ENCODE data around the gene E2F8.

The E2F8 gene

GRCh38 chr11:19199771-19200170 lies 41.0 kb downstream of the E2F8 start:
- DNase-seq (ENCODE audit: low read depth) = no peak
- H3K4me3 ChIP-seq (ENCODE audit: low read length) = no peak overlapping the region
- TF ChIP-seq, protein P1, sequence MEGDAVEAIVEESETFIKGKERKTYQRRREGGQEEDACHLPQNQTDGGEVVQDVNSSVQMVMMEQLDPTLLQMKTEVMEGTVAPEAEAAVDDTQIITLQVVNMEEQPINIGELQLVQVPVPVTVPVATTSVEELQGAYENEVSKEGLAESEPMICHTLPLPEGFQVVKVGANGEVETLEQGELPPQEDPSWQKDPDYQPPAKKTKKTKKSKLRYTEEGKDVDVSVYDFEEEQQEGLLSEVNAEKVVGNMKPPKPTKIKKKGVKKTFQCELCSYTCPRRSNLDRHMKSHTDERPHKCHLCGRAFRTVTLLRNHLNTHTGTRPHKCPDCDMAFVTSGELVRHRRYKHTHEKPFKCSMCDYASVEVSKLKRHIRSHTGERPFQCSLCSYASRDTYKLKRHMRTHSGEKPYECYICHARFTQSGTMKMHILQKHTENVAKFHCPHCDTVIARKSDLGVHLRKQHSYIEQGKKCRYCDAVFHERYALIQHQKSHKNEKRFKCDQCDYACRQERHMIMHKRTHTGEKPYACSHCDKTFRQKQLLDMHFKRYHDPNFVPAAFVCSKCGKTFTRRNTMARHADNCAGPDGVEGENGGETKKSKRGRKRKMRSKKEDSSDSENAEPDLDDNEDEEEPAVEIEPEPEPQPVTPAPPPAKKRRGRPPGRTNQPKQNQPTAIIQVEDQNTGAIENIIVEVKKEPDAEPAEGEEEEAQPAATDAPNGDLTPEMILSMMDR (IDR thresholded peaks at IDR 0.05; ENCODE audit: insufficient read depth, low read depth, low read length, missing control alignments) = no peak

DNA sequence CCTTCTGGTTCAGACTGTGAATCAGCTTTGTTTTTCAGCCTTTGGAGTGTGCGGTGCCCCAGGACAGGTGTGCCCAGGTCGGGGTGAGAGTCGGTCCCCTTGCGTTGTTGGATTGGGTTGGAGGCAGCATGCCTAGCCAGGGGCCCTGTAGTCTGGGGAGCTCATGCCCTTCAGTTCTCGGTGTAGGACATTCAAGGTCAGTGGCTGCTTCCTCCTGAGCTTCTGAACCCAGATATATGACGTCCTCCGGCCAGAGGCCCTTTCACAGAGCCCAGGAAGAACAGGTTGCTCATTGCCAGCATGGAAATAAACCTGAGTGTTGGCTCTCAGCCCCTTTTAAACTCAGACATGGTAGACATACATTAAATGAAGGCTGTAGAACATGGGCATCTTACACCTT lies 41.7 kb downstream of the E2F8 start:
- DNase-seq (ENCODE audit: low read depth) = no peak
- H3K4me3 ChIP-seq (ENCODE audit: low read length) = no peak overlapping the region
- TF ChIP-seq, protein P1 (IDR thresholded peaks at IDR 0.05; ENCODE audit: insufficient read depth, low read depth, low read length, missing control alignments) = no peak

DNA sequence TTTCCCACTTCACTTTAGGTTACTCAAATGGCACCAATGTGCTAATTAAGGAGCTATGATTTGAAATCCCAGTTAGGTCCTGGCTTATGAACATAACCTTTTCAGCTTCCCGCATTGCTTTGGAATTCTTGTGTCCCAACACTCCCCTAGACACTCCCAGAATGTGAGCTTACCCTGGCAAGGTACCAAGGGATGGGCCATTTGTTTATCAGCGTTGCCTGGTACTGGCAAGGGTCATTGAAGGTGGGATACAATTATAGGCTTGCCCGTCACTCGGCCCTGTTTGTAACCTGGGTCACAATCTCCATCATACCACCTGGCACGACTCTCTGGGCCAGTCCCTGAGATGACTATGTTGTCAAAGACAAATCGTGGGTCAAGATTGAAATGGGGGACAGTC lies 44.3 kb downstream of the E2F8 start:
- no peak overlapping the region for H3K4me3 ChIP-seq (ENCODE audit: low read length)
- no peak for DNase-seq (ENCODE audit: low read depth)
- TF ChIP-seq, protein P1 (IDR thresholded peaks at IDR 0.05; ENCODE audit: insufficient read depth, low read depth, low read length, missing control alignments) = no peak

GRCh38 chr11:19194620-19195308 lies 46.0 kb downstream of the E2F8 start:
- no peak for DNase-seq (ENCODE audit: low read depth)
- H3K4me3 ChIP-seq (ENCODE audit: low read length) = no peak overlapping the region
- TF ChIP-seq, protein P1 (IDR thresholded peaks at IDR 0.05; ENCODE audit: insufficient read depth, low read depth, low read length, missing control alignments) = no peak

- TF ChIP-seq, protein P1 (IDR thresholded peaks at IDR 0.05; ENCODE audit: insufficient read depth, low read depth, low read length, missing control alignments) = no peak
- no peak for DNase-seq (ENCODE audit: low read depth)
- H3K4me3 ChIP-seq (ENCODE audit: low read length) = no peak overlapping the region
Measured at GRCh38 chr11:19193916-19194315, 46.8 kb downstream of the E2F8 start.

GRCh38 chr11:19191530-19192169 lies 49.1 kb downstream of the E2F8 start:
- TF ChIP-seq, protein P1 (IDR thresholded peaks at IDR 0.05; ENCODE audit: insufficient read depth, low read depth, low read length, missing control alignments) = no peak
- DNase-seq (ENCODE audit: low read depth) = no peak
- no peak overlapping the region for H3K4me3 ChIP-seq (ENCODE audit: low read length)
